Colon (tissue), 2 donors: Measurements from ENCODE around the gene DMRTC2.

Experiments used
- FAIRE-seq: peaks from 2 replicates; lab custom pipeline; 2012; peaks lifted over from hg19 to GRCh38; lab: Jason Lieb, UNC
- donor health status: control.
- donor health status: control.

The DMRTC2 gene

DNA sequence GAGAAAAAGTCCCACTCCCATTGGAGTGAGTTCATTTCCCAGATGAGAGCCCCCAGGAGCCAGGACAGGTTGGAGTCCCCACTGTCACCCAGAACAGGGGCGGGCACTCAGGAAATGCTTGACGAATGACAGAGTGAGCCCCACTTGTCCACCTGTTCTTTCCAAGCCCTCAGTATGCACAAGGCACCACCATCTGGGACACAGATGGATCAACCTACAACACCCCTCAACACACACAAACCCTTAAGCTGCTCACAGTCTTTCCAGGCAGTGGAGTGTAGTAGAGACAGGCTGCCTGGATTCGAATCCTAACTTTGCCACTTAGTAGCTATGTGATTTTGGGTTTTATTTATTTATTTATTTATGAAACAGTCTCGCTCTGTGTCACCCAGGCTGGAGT is 46.1 kb downstream of the DMRTC2 start:
- no peak for FAIRE-seq

DNA sequence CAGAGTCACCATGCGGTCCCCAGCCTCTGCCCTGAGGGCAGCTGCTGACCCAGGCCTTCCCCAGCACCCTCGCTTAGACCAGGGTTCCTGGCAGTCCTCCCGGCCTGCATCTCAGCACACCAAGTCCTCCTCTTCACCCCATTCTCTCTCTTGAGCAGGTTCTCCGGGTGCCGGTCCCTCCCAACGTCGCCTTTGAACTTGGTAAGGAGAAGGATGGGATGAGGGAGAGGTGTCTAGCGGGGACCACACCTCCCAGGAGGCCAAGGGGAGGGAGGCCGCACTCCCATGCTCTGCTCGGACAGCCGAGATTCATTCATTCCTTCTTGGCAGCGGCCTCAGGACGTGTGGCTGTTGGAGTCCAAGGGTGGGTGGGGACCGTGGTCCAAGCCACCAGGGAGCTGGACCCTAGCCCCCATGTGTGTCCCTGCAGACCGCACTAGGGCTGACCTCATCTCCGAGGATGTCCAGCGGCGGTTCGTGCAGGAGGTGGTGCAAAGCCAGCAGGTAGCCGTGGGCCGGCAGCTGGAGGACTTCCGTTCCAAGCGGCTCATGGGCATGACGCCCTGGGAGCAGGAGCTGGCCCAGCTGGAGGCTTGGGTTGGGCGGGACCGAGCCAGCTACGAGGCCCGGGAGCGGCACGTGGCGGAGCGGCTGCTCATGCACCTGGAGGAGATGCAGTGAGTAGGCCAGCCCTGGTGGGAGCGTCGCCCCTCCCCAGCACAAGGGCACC is 47.5 kb downstream of the DMRTC2 start:
- FAIRE-seq: no peak

DNA sequence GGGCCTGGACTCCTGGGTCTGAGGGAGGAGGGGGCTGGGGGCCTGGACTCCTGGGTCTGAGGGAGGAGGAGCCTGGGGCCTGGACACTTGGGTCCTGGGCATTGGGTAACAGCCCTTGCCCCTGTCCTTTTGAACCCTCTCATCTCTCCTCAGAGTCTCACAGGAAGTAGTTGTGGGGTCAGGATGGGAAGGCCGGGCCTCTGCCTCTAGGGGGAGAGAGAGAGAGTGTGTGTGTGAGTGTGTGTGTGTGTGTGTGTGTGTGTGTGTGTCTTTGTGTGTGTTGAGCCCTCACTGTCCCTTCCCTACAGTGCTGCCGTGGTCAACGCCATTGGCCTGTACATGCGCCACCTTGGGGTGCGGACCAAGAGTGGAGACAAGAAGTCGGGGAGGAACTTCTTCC is 49.1 kb downstream of the DMRTC2 start:
- no peak for FAIRE-seq

DNA sequence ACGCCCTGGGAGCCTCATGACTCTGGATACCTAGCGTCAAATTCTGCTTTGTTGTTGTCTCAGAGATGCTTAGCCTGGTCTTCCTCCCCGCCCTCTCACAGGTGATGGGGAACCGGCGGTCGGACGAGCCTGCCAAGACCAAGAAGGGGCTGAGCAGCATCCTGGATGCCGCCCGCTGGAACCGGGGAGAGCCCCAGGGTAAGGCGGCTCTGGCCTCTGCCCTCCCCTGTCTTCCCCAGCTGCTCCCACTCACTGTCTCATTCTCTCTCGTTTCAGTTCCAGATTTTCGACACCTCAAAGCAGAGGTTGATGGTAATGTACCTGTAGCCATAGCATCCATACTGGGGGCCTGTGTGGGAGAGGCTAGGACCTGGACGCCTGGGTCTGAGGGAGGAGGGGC is 49.5 kb downstream of the DMRTC2 start:
- no peak for FAIRE-seq

DNA sequence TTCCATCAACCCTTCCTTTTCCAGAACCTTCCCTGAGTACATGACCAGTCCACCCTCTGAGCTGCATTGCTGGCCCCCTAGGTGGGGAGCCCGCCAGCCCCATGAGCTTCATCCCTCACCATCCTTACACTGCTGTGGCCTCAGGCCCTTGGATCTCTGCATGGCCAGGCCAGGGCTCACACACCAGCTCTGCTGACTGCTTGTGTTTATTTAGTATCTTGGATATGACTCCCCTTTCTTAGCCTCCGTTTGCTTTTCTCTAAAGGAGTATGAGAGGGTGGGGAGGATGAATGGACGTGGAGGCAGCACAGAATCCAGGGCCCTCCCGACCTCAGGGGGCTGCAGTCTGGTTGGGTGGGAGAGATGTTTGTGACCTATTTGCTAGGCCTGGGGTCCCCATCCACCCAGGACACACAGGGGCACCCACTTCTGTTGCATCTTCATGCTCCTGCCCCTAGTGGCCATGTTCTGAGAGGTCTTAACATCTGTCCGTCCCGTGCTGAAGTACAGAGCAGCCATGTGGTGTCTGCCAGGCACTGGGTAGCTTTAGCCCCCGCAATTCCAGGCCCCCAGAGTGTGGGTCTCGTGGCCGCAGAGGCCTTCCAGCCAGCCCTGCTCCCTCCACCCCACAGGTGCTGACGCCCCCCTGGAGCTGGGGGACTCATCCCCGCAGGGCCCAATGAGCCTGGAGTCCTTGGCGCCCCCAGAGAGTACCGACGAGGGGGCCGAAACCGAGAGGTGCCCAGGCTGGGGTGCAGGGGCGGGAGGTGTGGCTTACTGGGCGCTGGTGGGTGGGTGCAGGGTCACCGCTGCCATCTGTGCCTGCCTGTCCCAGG is 51.1 kb downstream of the DMRTC2 start:
- no peak for FAIRE-seq

DNA sequence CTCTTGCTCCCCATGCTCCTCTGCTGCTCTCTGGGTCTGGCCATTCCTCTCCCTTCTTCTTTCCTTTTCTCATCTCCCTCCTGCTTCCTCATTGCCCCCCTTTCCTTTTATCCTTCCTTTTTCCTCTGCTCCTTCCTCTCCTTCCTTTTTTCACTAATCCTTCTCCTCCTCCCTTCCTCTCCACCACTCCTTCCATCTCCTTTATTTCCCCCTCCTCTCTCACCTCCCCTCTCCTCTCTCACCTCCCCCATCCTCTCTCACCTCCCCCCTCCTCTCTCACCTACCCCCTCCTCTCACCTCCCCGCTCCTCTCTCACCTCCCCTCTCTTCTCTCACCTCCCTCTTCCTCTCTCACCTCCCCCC is 51.7 kb downstream of the DMRTC2 start:
- no peak for FAIRE-seq

DNA sequence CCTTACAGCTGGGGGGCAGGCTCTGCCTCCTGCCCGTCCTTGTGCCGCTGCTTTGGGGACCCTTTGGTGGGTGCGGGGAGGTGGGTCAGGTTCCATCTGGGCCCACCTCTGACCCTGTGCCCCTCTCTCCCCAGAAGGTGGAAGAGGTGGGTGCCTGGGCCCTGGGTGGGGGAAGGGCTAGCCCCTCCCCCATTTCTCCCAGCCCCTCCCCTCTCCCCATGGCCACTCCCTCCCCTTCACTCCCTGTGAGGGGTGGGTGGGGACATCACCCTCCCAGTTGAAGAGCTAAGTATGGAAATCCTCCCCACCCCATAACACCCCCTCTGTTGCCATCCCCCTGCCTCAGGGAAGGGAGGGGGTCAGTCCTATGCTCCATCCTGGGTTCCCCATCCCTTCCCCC is 52.3 kb downstream of the DMRTC2 start:
- FAIRE-seq: no peak

DNA sequence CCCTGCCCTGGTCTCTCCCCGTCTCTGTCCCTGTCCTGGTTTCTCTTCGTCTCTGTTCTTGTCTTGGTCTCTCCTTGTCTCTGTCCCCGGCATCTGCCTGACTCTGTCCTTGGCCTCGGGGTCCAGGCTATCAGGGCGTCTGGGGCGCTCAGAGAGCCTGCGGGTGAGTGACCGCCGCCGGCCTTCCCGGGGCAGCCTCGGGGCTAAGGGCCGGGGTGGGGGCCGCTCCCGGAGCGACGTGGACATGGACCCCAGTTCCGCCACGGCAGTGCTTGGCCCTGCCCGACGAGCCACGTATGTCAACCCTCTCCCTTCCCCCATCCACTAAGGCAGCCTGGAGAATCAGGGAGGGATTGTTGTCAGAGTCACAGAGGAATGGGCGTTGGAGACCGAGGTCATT is 53.0 kb downstream of the DMRTC2 start:
- FAIRE-seq: no peak

DNA sequence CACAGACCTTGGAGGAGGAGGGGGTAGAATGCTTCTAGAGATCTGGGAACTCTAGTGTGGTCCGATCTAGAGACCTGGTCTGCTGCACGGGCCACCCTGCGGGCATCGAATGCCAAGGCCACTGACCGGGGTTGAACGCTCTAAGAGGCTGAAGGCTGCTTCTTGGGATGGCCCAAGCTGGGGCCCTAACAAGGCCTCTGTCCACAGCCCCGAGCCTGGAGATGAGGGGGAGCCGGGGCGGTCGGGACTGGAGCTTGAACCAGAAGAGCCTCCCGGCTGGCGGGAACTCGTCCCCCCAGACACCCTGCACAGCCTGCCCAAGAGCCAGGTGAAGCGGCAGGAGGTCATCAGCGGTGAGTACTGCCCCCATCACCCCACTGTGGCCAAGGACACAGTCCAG is 53.4 kb downstream of the DMRTC2 start:
- FAIRE-seq: no peak
